HCT116 (cell line): Measurements from ENCODE around the gene PIAS4. TPM values are rescaled to one million over a fixed set of nuclear protein-coding genes. Genes with fewer than 3 reads are reported as not detected.

Source experiments
- ATAC-seq: fragments of 200-7000 bp; cut with Tn5 transposase; 2 replicates; pipeline ENCODE4 v1.9.1; 2020; ENCODE audit warnings: mild to moderate bottlenecking, moderate library complexity
- BruUV-seq: library from RNA; stranded (reverse); fragments of 400-500 nt; replicated peaks from 2 replicates; lab custom pipeline; 2021; lab: Mats Ljungman, UMichigan
- CTCF ChIA-PET: fragments of 300-600 bp; sonication (Branson Sonifier 250); formaldehyde crosslinking; loops from one replicate; lab custom pipeline; 2021; ENCODE audit warnings: antibody characterized with exemption; lab: Charles Lee
- POLR2A ChIA-PET: fragments of 300-600, 350-600 bp; sonication (Branson Sonifier 250); formaldehyde crosslinking; loops from one replicate; lab custom pipeline; 2021; ENCODE audit warnings: antibody characterized with exemption; lab: Charles Lee
- RAD21 ChIA-PET, 2 experiments: fragments of 300-600 bp; sonication (Branson Sonifier 250); formaldehyde crosslinking; loops; one replicate each; lab custom pipeline; 2023; ENCODE audit warnings: low total read pairs in 2 of 2; ENCODE audit not compliant: uncharacterized antibody in 2 of 2, unreplicated experiment in 2 of 2, low non-redundant PET in 1 of 2; lab: Charles Lee
- DNase-seq: peaks from one replicate; pipeline ENCODE4 v3.0.0-alpha.2; 2010; ENCODE audit warnings: low read depth, low spot score
- H2AFZ ChIP-seq: fragments of 200-600 bp; shearing (Covaris generic), sonication (generic); 2 replicates; pipeline ENCODE4 v1.6.1; 2017; ENCODE audit warnings: low read depth, mixed run types, mixed read lengths, antibody characterized with exemption, low read length; ENCODE audit not compliant: poor library complexity, severe bottlenecking
- H3K27ac ChIP-seq: 2 replicates; pipeline ENCODE4 v1.5.1; 2012; ENCODE audit warnings: low read depth, low read length
- H3K27me3 ChIP-seq: fragments of 200-600 bp; sonication (generic); 2 replicates; pipeline ENCODE4 v1.6.1; 2016; ENCODE audit warnings: mixed run types, low read length, mixed read lengths; ENCODE audit not compliant: insufficient read depth
- H3K36me3 ChIP-seq, 2 experiments: fragments of 200-500 bp in 1 of 2; fragments of 200-600 bp in 1 of 2; sonication (Bioruptor generic) in 1 of 2; sonication (generic) in 1 of 2; 2 replicates each; pipeline versions ENCODE4 v1.5.1 to v1.6.1; 2014 to 2016; ENCODE audit warnings: low read length in 2 of 2, inconsistent platforms in 1 of 2, mixed read lengths in 1 of 2, mixed run types in 1 of 2; ENCODE audit not compliant: insufficient read depth in 2 of 2, control insufficient read depth in 1 of 2
- H3K4me1 ChIP-seq, 2 experiments: fragments of 200-600 bp in 1 of 2; sonication (generic) in 1 of 2; 2 replicates each; pipeline versions ENCODE4 v1.5.1 to v1.6.1; 2012 to 2017; ENCODE audit warnings: low read length in 2 of 2, inconsistent platforms in 1 of 2, mild to moderate bottlenecking in 1 of 2, mixed read lengths in 1 of 2, mixed run types in 1 of 2, moderate library complexity in 1 of 2; ENCODE audit not compliant: insufficient read depth in 2 of 2, control insufficient read depth in 1 of 2
- H3K4me2 ChIP-seq: fragments of 200-600 bp; sonication (generic); 2 replicates; pipeline ENCODE4 v1.6.1; 2017; ENCODE audit warnings: mixed run types, low read length, mixed read lengths
- H3K4me3 ChIP-seq, 2 experiments: fragments of 200-600 bp in 1 of 2; sonication (generic) in 1 of 2; replicated peaks in 1 of 2; 2 replicates each; pipeline ENCODE4 v1.5.1; 2011 to 2016; ENCODE audit warnings: low read length in 2 of 2, control low read depth in 1 of 2, low read depth in 1 of 2, mild to moderate bottlenecking in 1 of 2, mixed read lengths in 1 of 2, mixed run types in 1 of 2
- H3K79me2 ChIP-seq: fragments of 200-600 bp; sonication (generic); 2 replicates; pipeline ENCODE4 v1.6.1; 2017; ENCODE audit warnings: mild to moderate bottlenecking, mixed run types, low read length, moderate library complexity, mixed read lengths; ENCODE audit not compliant: insufficient read depth
- H3K9ac ChIP-seq: fragments of 200-600 bp; sonication (generic); 2 replicates; pipeline ENCODE4 v1.6.1; 2016; ENCODE audit warnings: low read length, mixed read lengths
- H3K9me2 ChIP-seq: fragments of 200-600 bp; sonication (generic), shearing (Covaris generic); 2 replicates; pipeline ENCODE4 v1.6.1; 2017; ENCODE audit warnings: mixed run types, mild to moderate bottlenecking, moderate library complexity; ENCODE audit not compliant: insufficient read depth
- H3K9me3 ChIP-seq, 2 experiments: fragments of 200-500 bp in 1 of 2; fragments of 200-600 bp in 1 of 2; sonication (Bioruptor generic) in 1 of 2; sonication (generic) in 1 of 2; 2 replicates each; pipeline ENCODE4 v1.6.1; 2014 to 2017; ENCODE audit warnings: low read length in 2 of 2, mixed read lengths in 2 of 2, inconsistent platforms in 1 of 2, low read depth in 1 of 2, mild to moderate bottlenecking in 1 of 2, mixed run types in 1 of 2, moderate library complexity in 1 of 2; ENCODE audit not compliant: control insufficient read depth in 1 of 2, insufficient read depth in 1 of 2
- H4K20me1 ChIP-seq: fragments of 200-600 bp; sonication (generic), shearing (Covaris generic); 2 replicates; pipeline ENCODE4 v1.6.1; 2017; ENCODE audit warnings: mixed run types, mild to moderate bottlenecking, moderate library complexity; ENCODE audit not compliant: insufficient read depth
- CBX3 ChIP-seq: IDR thresholded peaks from 2 replicates; pipeline ENCODE4 v1.6.1; 2012; ENCODE audit warnings: low read depth
- ELF1 ChIP-seq: IDR thresholded peaks from 2 replicates; pipeline ENCODE4 v1.6.1; 2012; ENCODE audit warnings: low read depth, borderline replicate concordance
- EZH2 ChIP-seq: fragments of 200-600 bp; sonication (generic); IDR thresholded peaks from 2 replicates; pipeline ENCODE4 v1.6.1; 2017; ENCODE audit warnings: antibody characterized with exemption, mixed run types
- POLR2A ChIP-seq: IDR thresholded peaks from 2 replicates; pipeline ENCODE4 v1.7.0; 2011; ENCODE audit warnings: borderline replicate concordance; ENCODE audit not compliant: insufficient read depth, insufficient read length; ENCODE audit errors: extremely low read depth
- POLR2AphosphoS5 ChIP-seq: IDR thresholded peaks from 2 replicates; pipeline ENCODE4 v1.6.1; 2011; ENCODE audit warnings: mild to moderate bottlenecking, low read depth, low read length, moderate library complexity
- REST ChIP-seq: IDR thresholded peaks from 2 replicates; pipeline ENCODE4 v1.6.1; 2012; ENCODE audit warnings: low read depth
- SIN3A ChIP-seq: IDR thresholded peaks from 2 replicates; pipeline ENCODE4 v1.6.1; 2012; ENCODE audit warnings: low read depth
- SP1 ChIP-seq: IDR thresholded peaks from 2 replicates; pipeline ENCODE4 v1.6.1; 2012; ENCODE audit warnings: low read depth
- SRF ChIP-seq: IDR thresholded peaks from 2 replicates; pipeline ENCODE4 v1.6.1; 2012; ENCODE audit warnings: low read depth
- TCF7L2 ChIP-seq: IDR thresholded peaks from 2 replicates; pipeline ENCODE4 v1.7.0; 2011; ENCODE audit warnings: borderline replicate concordance, inconsistent platforms; ENCODE audit not compliant: insufficient read depth, insufficient read length; ENCODE audit errors: extremely low read depth
- YY1 ChIP-seq: IDR thresholded peaks from 2 replicates; pipeline ENCODE4 v1.6.1; 2011; ENCODE audit warnings: low read length, low read depth, moderate library complexity, mild to moderate bottlenecking; ENCODE audit not compliant: insufficient replicate concordance; ENCODE audit errors: extremely low read depth
- ZBTB33 ChIP-seq: IDR thresholded peaks from 2 replicates; pipeline ENCODE4 v1.6.1; 2011; ENCODE audit warnings: mild to moderate bottlenecking, low read length, moderate library complexity; ENCODE audit not compliant: insufficient replicate concordance; ENCODE audit errors: extremely low read depth
- ZFX ChIP-seq: fragments of 450-650 bp; IDR thresholded peaks from 2 replicates; pipeline ENCODE4 v1.6.1; 2017
- ZNF274 ChIP-seq: fragments of 200-500 bp; sonication (Bioruptor generic); IDR thresholded peaks from 2 replicates; pipeline ENCODE4 v1.6.1; 2014; ENCODE audit warnings: mild to moderate bottlenecking, low read depth, low read length, inconsistent platforms
- intact Hi-C: fragments of 100-400 bp; cut with micrococcal nuclease; formaldehyde crosslinking; loops from 2 replicates; pipeline ENCODE4 v1.10.0; 2022
- total RNA-seq: library from RNA; stranded (reverse); gene quantifications from one replicate; pipeline ENCODE4 v1.2.1, GENCODE V29; 2021; ENCODE audit not compliant: unreplicated experiment
- TF ChIP-seq, protein P1 (sequence below): IDR thresholded peaks from 2 replicates; pipeline ENCODE4 v1.6.1; 2012
- TF ChIP-seq, protein P2 (sequence below): IDR thresholded peaks from 2 replicates; pipeline ENCODE4 v1.6.1; 2012

PIAS4 gene
- total RNA-seq, 1 experiment from 2014 or later: 28.4 TPM

DNA sequence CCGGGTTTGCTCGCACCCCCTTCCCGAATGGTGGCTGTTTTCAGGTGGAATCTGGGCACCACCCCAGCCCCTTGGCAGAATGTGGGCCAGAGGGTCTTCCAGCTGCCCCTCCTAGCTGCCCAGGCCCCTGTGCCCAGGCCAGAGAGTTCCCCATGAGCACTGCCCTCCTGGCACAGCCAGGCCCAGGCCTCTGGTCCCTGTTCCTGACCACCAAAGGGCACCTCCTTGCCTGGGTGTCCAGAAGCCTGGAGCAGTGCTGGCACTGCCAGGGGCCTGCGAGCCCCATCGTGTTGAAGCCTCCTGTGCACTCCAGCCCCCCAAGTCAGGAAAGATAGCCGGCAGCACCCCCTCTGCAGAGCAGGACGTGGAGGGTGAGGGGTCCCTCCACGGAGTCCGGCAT is 23.4 kb downstream of the PIAS4 start:
- no peak overlapping the region for H3K4me3 ChIP-seq
- ChIA-PET RAD21 (no interaction called here), CTCF (no interaction called here), POLR2A (no interaction called here)
- H3K79me2 ChIP-seq: no peaks in the 10 kb centered on the region
- no peaks in the 10 kb centered on the region for H4K20me1 ChIP-seq
- H3K27ac ChIP-seq: no peak overlapping the region
- H3K9me2 ChIP-seq: no peaks in the 10 kb centered on the region
- H3K36me3 ChIP-seq: peaks cover 3 to 18% of the 10 kb centered on the region in 2 experiments
- no peaks in the 10 kb centered on the region for H3K27me3 ChIP-seq
- no peaks in the 10 kb centered on the region for H3K9me3 ChIP-seq
- BruUV-seq: no TSS peak
- intact Hi-C loops: no loop called here
- DNase-seq (no peak), ATAC-seq (no peak)
- no peak for TF ChIP-seq CBX3
- TF ChIP-seq POLR2AphosphoS5: no peak
- TF ChIP-seq SIN3A: no peak
- TF ChIP-seq SRF: no peak
- TF ChIP-seq ZNF274: no peak
- TF ChIP-seq ZFX: no peak
- TF ChIP-seq, protein P1, sequence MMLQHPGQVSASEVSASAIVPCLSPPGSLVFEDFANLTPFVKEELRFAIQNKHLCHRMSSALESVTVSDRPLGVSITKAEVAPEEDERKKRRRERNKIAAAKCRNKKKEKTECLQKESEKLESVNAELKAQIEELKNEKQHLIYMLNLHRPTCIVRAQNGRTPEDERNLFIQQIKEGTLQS: no peak
- no peak for TF ChIP-seq TCF7L2
- no peak overlapping the region for H2AFZ ChIP-seq
- no peak overlapping the region for H3K9ac ChIP-seq
- no peak overlapping the region for H3K4me2 ChIP-seq
- no peaks in the 10 kb centered on the region for H3K4me1 ChIP-seq

GRCh38 chr19:4031420-4031819 is 23.9 kb downstream of the PIAS4 start:
- Histone ChIP-seq H3K36me3 (peaks cover 3 to 23% of the 10 kb centered on the region in 2 experiments), H3K4me3 (no peak overlapping the region), H2AFZ (no peak overlapping the region), H3K27me3 (no peaks in the 10 kb centered on the region), H3K27ac (no peak overlapping the region), H3K4me1 (no peaks in the 10 kb centered on the region), H3K9ac (no peak overlapping the region), H3K9me2 (no peaks in the 10 kb centered on the region), H3K79me2 (no peaks in the 10 kb centered on the region), H4K20me1 (no peaks in the 10 kb centered on the region), H3K9me3 (peaks cover 0 to 2% of the 10 kb centered on the region in 2 experiments; a peak in 1 of 4 replicates), H3K4me2 (no peak overlapping the region)
- ChIA-PET CTCF (no interaction called here), POLR2A (no interaction called here), RAD21 (no interaction called here)
- intact Hi-C loops: no loop called here
- no TSS peak for BruUV-seq
- DNase-seq (no peak), ATAC-seq (no peak)
- TF ChIP-seq ZBTB33 (no peak), REST (no peak), EZH2 (no peak), ZNF274 (no peak), SP1 (no peak), YY1 (no peak), CBX3 (no peak), ZFX (no peak), POLR2A (no peak), POLR2AphosphoS5 (no peak), SRF (no peak), ELF1 (no peak)
- TF ChIP-seq, protein P2, sequence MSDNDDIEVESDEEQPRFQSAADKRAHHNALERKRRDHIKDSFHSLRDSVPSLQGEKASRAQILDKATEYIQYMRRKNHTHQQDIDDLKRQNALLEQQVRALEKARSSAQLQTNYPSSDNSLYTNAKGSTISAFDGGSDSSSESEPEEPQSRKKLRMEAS: no peak
